ENCODE measurements around the gene SLC51A. TPM values are rescaled to one million over a fixed set of nuclear protein-coding genes. Genes with fewer than 3 reads are reported as not detected.
"Not testable (repeated sequence)": the region's sequence is repeated elsewhere in the genome, so short reads cannot be mapped to it uniquely, and the experiment has no call there.

SLC51A gene
- total RNA-seq, 1 donor from 2014 or later, result 0.51 TPM

GRCh38 chr3:196232882-196233251 is 16.5 kb downstream of the SLC51A start:
- intact Hi-C loops (cut with DNase I), result no loop called here
- DNase-seq (ENCODE audit: low spot score), result no peak

GRCh38 chr3:196235452-196236122 is 19.3 kb downstream of the SLC51A start:
- no peak for DNase-seq (ENCODE audit: low spot score)
- intact Hi-C loops (cut with DNase I), result no loop called here

- DNase-seq (ENCODE audit: low spot score), result no peak
- intact Hi-C loops (cut with DNase I), result no loop called here
These were observed 19.9 kb downstream of the SLC51A start for GRCh38 chr3:196236223-196236622.

- no peak for DNase-seq (ENCODE audit: low spot score)
- intact Hi-C loops (cut with DNase I), result no loop called here
These were observed 20.9 kb downstream of the SLC51A start for GRCh38 chr3:196237203-196237602.

- intact Hi-C loops (cut with DNase I), result no loop called here
- DNase-seq (ENCODE audit: low spot score), result no peak
These were observed 22.6 kb downstream of the SLC51A start for GRCh38 chr3:196238612-196239560.

GRCh38 chr3:196240424-196240823 is 24.1 kb downstream of the SLC51A start:
- intact Hi-C loops (cut with DNase I), result no loop called here
- no peak for DNase-seq (ENCODE audit: low spot score)

GRCh38 chr3:196241704-196242103 is 25.4 kb downstream of the SLC51A start:
- DNase-seq (ENCODE audit: low spot score), result no peak
- intact Hi-C loops (cut with DNase I), result no loop called here

- DNase-seq (ENCODE audit: low spot score); intact Hi-C loops (cut with DNase I): not testable (repeated sequence)
These were observed 27.8 kb downstream of the SLC51A start for GRCh38 chr3:196244166-196244565.

GRCh38 chr3:196246612-196247308 is 30.4 kb downstream of the SLC51A start:
- intact Hi-C loops (cut with DNase I), result no loop called here
- DNase-seq (ENCODE audit: low spot score), result no peak

- intact Hi-C loops (cut with DNase I), result loop anchor here (2.0 to 10.0 kb wide), 2 partner anchors 267 to 433 kb away; no protein-coding TSS in a partner anchor
- DNase-seq (ENCODE audit: low spot score), result no peak
These were observed 35.6 kb downstream of the SLC51A start for GRCh38 chr3:196251918-196252317.

GRCh38 chr3:196254376-196255283 is 38.3 kb downstream of the SLC51A start:
- no peak for DNase-seq (ENCODE audit: low spot score)
- intact Hi-C loops (cut with DNase I), result loop anchor here (10.0 kb wide), 1 partner anchor 430 kb away; no protein-coding TSS in a partner anchor

- no peak for DNase-seq (ENCODE audit: low spot score)
- intact Hi-C loops (cut with DNase I), result loop anchor here (10.0 kb wide), 1 partner anchor 429 kb away; no protein-coding TSS in a partner anchor
These were observed 39.4 kb downstream of the SLC51A start for GRCh38 chr3:196255776-196256175.

- intact Hi-C loops (cut with DNase I), result no loop called here
- no peak for DNase-seq (ENCODE audit: low spot score)
These were observed 44.5 kb downstream of the SLC51A start for GRCh38 chr3:196260784-196261183.

- intact Hi-C loops (cut with DNase I), result no loop called here
- no peak for DNase-seq (ENCODE audit: low spot score)
These were observed 47.5 kb downstream of the SLC51A start for GRCh38 chr3:196263819-196264218.

GRCh38 chr3:196268284-196269163 is 52.2 kb downstream of the SLC51A start:
- DNase-seq (ENCODE audit: low spot score), result no peak

GRCh38 chr3:196270499-196270898 is 54.2 kb downstream of the SLC51A start:
- no peak for DNase-seq (ENCODE audit: low spot score)
- intact Hi-C loops (cut with DNase I), result no loop called here

More at GRCh38 chr3:196268284-196269163, 52.2 kb downstream of the SLC51A start:
- intact Hi-C loops (cut with DNase I), result no loop called here

GRCh38 chr3:196272826-196273225 is 56.5 kb downstream of the SLC51A start:
- intact Hi-C loops (cut with DNase I), result no loop called here
- DNase-seq (ENCODE audit: low spot score), result peak; percentile 77

- intact Hi-C loops (cut with DNase I), result no loop called here
- no peak for DNase-seq (ENCODE audit: low spot score)
These were observed 57.3 kb downstream of the SLC51A start for GRCh38 chr3:196273655-196274054.
